NT2/D1 (cell line): Measurements from ENCODE around the gene ATR.

Source experiments
- SUZ12 ChIP-seq: IDR thresholded peaks from 2 replicates; pipeline ENCODE4 v1.6.1; 2011; ENCODE audit not compliant: insufficient read length, insufficient read depth; ENCODE audit errors: extremely low read depth
- YY1 ChIP-seq: IDR thresholded peaks from 2 replicates; pipeline ENCODE4 v1.6.1; 2011; ENCODE audit not compliant: insufficient read length, insufficient read depth
- ZNF274 ChIP-seq: IDR thresholded peaks from 2 replicates; pipeline ENCODE4 v1.6.1; 2011; ENCODE audit warnings: mild to moderate bottlenecking, low read depth, low read length

DNA sequence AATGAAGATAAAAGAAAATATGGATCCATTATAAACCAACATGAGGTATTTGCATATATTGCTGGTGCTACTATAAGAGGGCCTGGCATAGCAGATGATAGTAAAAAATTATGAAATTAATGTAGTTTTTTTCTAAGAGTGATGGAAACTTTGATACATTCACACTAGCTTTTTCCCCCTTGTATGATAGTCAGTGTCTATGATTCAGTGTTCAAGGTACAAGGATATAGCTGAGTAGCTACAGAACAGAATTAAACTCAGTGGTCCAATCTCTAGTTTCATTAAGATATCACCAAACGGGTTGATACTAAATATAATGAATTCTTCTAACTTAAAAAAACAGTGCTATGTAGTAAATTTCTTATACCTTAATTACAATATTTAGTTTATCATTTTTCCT lies 80.8 kb downstream of the ATR start:
- TF ChIP-seq ZNF274 (no peak), SUZ12 (no peak), YY1 (no peak)
